ENCODE data around the gene SLC37A1. TPM values are rescaled to one million over a fixed set of nuclear protein-coding genes. Genes with fewer than 3 reads are reported as not detected.
"Not testable (repeated sequence)": the region's sequence is repeated elsewhere in the genome, so short reads cannot be mapped to it uniquely, and the experiment has no call there.

Gene SLC37A1
- total RNA-seq, 3 donors from 2014 or later, result 16.3 to 22.1 (median 20.2) TPM

DNA sequence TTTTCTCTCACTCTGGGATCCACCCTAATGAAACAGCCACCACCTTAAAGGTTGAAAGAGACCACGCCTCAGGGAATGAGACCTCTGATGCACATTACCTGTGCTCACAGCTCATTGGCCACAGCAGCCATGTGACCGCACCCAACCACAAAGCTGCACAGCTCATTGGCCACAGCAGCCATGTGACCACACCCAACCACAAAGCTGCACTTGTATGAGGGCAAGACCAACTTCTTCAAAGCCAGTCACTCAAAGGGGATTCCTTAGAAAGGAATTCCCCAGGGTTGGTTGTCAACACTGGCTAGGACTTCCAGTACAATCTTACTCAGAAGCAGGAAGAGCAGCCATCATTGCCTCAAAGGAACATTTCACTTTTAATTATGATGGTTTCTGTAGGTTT is 96.2 kb downstream of the SLC37A1 start:
- DNase-seq (no peak), ATAC-seq (peak; percentile 79 to 88)
- Mint-ChIP-seq H3K36me3 (ENCODE audit: insufficient read depth) (no peaks in the 10 kb centered on the region), H3K4me1 (ENCODE audit: low read depth) (peaks cover 6% of the 10 kb centered on the region), H3K9me3 (peaks cover 26% of the 10 kb centered on the region), H3K4me3 (no peak overlapping the region), H3K27me3 (ENCODE audit: low read depth) (no peaks in the 10 kb centered on the region)

- ATAC-seq, result no peak
- no peaks in the 10 kb centered on the region for H3K36me3 Mint-ChIP-seq (ENCODE audit: insufficient read depth)
- H3K9me3 Mint-ChIP-seq, result peaks cover 14% of the 10 kb centered on the region
- H3K4me3 Mint-ChIP-seq, result no peak overlapping the region
- DNase-seq, result no peak
- no peaks in the 10 kb centered on the region for H3K27me3 Mint-ChIP-seq (ENCODE audit: low read depth)
- H3K4me1 Mint-ChIP-seq (ENCODE audit: low read depth), result peaks cover 6% of the 10 kb centered on the region
Measured at GRCh38 chr21:42611852-42612251, 98.2 kb downstream of the SLC37A1 start.

DNA sequence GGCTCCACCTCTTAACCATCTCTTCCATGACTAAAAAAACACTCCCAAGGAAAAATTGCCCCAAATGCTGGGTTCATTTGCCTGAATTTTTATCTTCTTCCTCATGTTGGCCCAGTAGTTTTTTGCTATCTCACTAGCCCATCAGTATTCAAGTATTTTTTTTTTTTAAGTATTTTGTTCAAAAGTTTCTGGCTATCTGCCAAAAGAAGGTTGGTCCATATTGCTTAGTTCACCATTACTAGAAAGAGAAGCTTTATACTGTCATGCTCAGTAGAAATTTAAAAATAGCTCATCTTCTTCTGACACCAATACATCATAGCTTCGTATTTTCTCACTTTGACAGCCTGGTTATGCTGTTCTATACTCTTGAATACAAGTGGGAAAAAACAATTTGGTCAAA is 98.7 kb downstream of the SLC37A1 start:
- H3K36me3 Mint-ChIP-seq (ENCODE audit: insufficient read depth), result no peaks in the 10 kb centered on the region
- DNase-seq (no peak), ATAC-seq (no peak)
- no peak overlapping the region for H3K4me3 Mint-ChIP-seq
- H3K27me3 Mint-ChIP-seq (ENCODE audit: low read depth), result no peaks in the 10 kb centered on the region
- H3K4me1 Mint-ChIP-seq (ENCODE audit: low read depth), result peaks cover 6% of the 10 kb centered on the region
- H3K9me3 Mint-ChIP-seq, result peaks cover 14% of the 10 kb centered on the region

DNA sequence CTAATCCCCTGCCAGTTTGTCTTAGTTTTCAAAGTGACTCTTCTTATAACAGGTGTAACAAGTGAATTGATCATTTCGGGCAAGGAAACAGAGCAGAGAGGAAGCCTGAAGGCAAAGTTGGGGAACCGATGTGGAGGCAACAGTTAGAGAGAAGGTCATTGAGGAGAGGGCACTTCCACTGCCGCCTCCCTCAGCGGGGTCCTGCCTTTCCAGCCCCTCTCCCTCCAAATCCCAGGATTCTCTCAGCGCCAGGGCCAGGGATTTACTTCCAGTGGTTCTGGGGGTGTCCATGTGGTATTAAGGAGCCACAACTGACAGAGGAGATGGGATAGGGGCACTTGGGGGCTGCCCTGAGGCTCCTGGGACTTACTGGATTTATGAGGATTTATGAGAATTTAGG is 100.1 kb downstream of the SLC37A1 start:
- peaks cover 14% of the 10 kb centered on the region for H3K9me3 Mint-ChIP-seq
- no peaks in the 10 kb centered on the region for H3K36me3 Mint-ChIP-seq (ENCODE audit: insufficient read depth)
- no peak overlapping the region for H3K4me3 Mint-ChIP-seq
- H3K4me1 Mint-ChIP-seq (ENCODE audit: low read depth), result peaks cover 6% of the 10 kb centered on the region
- DNase-seq, result no peak
- no peak for ATAC-seq
- H3K27me3 Mint-ChIP-seq (ENCODE audit: low read depth), result peaks cover 2% of the 10 kb centered on the region

GRCh38 chr21:42614396-42614795 is 100.7 kb downstream of the SLC37A1 start:
- Mint-ChIP-seq H3K27me3 (ENCODE audit: low read depth) (peaks cover 4% of the 10 kb centered on the region), H3K4me3 (no peak overlapping the region), H3K9me3 (peaks cover 10% of the 10 kb centered on the region), H3K36me3 (ENCODE audit: insufficient read depth) (no peaks in the 10 kb centered on the region), H3K4me1 (ENCODE audit: low read depth) (peaks cover 5% of the 10 kb centered on the region)
- peak; percentile 51 to 54 for ATAC-seq
- DNase-seq, result peak; percentile 36

DNA sequence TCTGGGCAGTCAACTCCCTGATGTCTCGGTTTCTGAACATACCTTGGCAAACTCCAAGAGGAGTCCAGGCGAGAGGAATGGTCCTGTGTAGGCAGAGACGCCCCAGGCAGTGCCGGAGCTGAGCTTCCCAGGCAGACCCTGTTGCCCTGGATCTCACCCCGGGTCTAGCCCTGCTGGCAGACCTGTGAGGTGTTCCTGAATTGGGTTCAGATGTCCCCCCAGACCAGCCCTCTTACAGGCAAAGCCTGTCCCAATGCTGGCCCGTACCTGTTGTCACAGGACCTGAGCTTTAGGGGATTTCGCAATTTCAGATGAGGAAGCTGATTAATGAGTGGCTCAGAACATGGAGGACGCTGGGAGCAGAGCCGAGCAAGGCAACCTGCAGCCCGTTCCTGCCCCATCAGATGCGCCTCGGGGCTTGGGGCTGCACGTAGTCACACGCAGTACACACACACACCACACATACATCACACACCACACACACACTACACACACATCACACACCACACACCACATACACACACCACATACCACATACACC is 101.2 kb downstream of the SLC37A1 start:
- Mint-ChIP-seq H3K9me3 (peaks cover 9% of the 10 kb centered on the region), H3K4me3 (no peak overlapping the region), H3K36me3 (ENCODE audit: insufficient read depth) (no peaks in the 10 kb centered on the region), H3K4me1 (ENCODE audit: low read depth) (peaks cover 2% of the 10 kb centered on the region), H3K27me3 (ENCODE audit: low read depth) (peaks cover 5% of the 10 kb centered on the region)
- ATAC-seq (peak; percentile 84 to 86), DNase-seq (peak; percentile 37)

DNA sequence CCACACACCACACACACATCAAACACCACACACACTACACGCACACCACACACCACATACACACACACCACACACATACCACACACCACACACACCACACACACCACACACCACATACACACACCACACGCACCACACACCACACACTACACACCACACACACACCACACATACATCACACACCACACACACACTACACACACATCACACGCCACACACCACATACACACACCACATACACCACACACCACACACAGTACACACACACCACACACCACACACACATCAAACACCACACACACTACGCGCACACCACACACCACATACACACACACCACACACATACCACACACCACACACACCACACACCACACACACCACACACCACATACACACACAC is 101.7 kb downstream of the SLC37A1 start:
- not testable (repeated sequence) for H3K4me1 Mint-ChIP-seq (ENCODE audit: low read depth); DNase-seq; H3K36me3 Mint-ChIP-seq (ENCODE audit: insufficient read depth); H3K27me3 Mint-ChIP-seq (ENCODE audit: low read depth); ATAC-seq; H3K9me3 Mint-ChIP-seq; H3K4me3 Mint-ChIP-seq

DNA sequence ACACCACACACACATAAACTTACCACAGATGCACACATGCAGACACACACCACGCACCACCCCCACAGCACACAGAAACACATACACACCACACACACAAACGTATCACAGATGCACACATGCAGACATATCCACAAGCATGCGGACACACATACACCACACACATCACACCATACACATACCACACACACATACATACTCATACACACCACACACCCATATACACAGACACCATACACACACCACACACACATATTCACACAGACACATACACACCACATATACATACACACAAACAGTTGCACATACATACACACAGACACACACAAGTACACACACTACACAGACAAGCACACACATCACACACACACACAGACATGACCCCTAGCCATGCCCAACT is 102.3 kb downstream of the SLC37A1 start:
- H3K36me3 Mint-ChIP-seq (ENCODE audit: insufficient read depth), result no peaks in the 10 kb centered on the region
- no peak for DNase-seq
- no peak for ATAC-seq

DNA sequence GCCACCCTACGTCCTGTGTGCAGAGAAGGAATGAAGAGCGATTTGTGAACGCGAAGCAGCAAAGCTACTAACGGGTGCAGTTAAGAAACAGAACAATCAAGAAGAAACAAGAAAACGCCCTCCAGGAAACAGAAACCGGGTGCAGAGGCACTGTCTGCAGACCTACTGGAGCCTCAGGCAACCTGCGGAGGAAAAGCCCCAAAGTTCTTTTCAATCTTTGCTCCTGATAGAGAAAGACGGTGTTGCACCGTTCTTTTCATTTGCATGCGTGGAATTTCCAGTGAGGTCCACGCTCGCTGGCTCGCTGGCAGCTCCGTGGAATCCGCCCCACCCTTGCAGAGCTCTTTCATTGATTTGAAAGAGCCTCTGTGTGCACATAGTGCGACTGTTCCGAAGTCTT is 102.8 kb downstream of the SLC37A1 start:
- H3K4me3 Mint-ChIP-seq, result no peak overlapping the region
- ATAC-seq (peak in 1 of 2 donors; percentile 52), DNase-seq (no peak)
- H3K36me3 Mint-ChIP-seq (ENCODE audit: insufficient read depth), result no peaks in the 10 kb centered on the region
- peaks cover 9% of the 10 kb centered on the region for H3K9me3 Mint-ChIP-seq
- H3K27me3 Mint-ChIP-seq (ENCODE audit: low read depth), result peaks cover 5% of the 10 kb centered on the region
- no peaks in the 10 kb centered on the region for H3K4me1 Mint-ChIP-seq (ENCODE audit: low read depth)

More for the DNA sequence above, 102.3 kb downstream of the SLC37A1 start:
- no peaks in the 10 kb centered on the region for H3K4me1 Mint-ChIP-seq (ENCODE audit: low read depth)
- H3K4me3 Mint-ChIP-seq, result no peak overlapping the region
- peaks cover 5% of the 10 kb centered on the region for H3K27me3 Mint-ChIP-seq (ENCODE audit: low read depth)
- H3K9me3 Mint-ChIP-seq, result peaks cover 9% of the 10 kb centered on the region

DNA sequence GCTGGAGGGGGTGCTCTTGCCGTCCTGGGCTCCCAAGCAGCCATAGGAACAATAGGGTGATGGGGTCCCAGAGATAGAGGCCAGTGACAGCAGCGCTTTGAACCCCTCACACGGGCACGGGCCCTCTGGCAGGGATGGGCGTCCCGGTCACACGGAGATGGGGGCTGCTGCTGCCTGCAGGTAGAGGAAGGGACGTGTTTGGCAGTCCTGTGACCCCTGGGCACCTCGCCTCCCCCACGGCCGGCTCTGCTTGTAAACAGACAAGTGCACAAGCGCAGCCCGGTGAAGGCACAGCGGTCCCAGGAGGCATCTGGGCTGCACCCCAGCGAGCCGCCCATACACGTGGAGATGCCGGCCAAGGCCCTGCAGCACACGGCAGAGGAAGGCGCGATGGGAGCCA is 103.3 kb downstream of the SLC37A1 start:
- no peak overlapping the region for H3K4me3 Mint-ChIP-seq
- H3K27me3 Mint-ChIP-seq (ENCODE audit: low read depth), result peaks cover 5% of the 10 kb centered on the region
- H3K4me1 Mint-ChIP-seq (ENCODE audit: low read depth), result no peaks in the 10 kb centered on the region
- DNase-seq, result no peak
- H3K9me3 Mint-ChIP-seq, result peaks cover 9% of the 10 kb centered on the region
- no peak for ATAC-seq
- no peaks in the 10 kb centered on the region for H3K36me3 Mint-ChIP-seq (ENCODE audit: insufficient read depth)

- ATAC-seq (no peak), DNase-seq (no peak)
- peaks cover 5% of the 10 kb centered on the region for H3K27me3 Mint-ChIP-seq (ENCODE audit: low read depth)
- no peak overlapping the region for H3K4me3 Mint-ChIP-seq
- H3K4me1 Mint-ChIP-seq (ENCODE audit: low read depth), result no peaks in the 10 kb centered on the region
- peaks cover 6% of the 10 kb centered on the region for H3K9me3 Mint-ChIP-seq
- H3K36me3 Mint-ChIP-seq (ENCODE audit: insufficient read depth), result no peaks in the 10 kb centered on the region
Measured at GRCh38 chr21:42617486-42617885, 103.8 kb downstream of the SLC37A1 start.

- DNase-seq (no peak), ATAC-seq (no peak)
- H3K9me3 Mint-ChIP-seq, result no peaks in the 10 kb centered on the region
- H3K4me3 Mint-ChIP-seq, result no peak overlapping the region
- H3K36me3 Mint-ChIP-seq (ENCODE audit: insufficient read depth), result no peaks in the 10 kb centered on the region
- peaks cover 5% of the 10 kb centered on the region for H3K27me3 Mint-ChIP-seq (ENCODE audit: low read depth)
- no peaks in the 10 kb centered on the region for H3K4me1 Mint-ChIP-seq (ENCODE audit: low read depth)
Measured at GRCh38 chr21:42618707-42619102, 105.1 kb downstream of the SLC37A1 start.

GRCh38 chr21:42619166-42619565 is 105.5 kb downstream of the SLC37A1 start:
- no peak for DNase-seq
- H3K9me3 Mint-ChIP-seq, result no peaks in the 10 kb centered on the region
- no peaks in the 10 kb centered on the region for H3K36me3 Mint-ChIP-seq (ENCODE audit: insufficient read depth)
- no peaks in the 10 kb centered on the region for H3K4me1 Mint-ChIP-seq (ENCODE audit: low read depth)
- no peak for ATAC-seq
- H3K4me3 Mint-ChIP-seq, result no peak overlapping the region
- H3K27me3 Mint-ChIP-seq (ENCODE audit: low read depth), result peaks cover 5% of the 10 kb centered on the region

DNA sequence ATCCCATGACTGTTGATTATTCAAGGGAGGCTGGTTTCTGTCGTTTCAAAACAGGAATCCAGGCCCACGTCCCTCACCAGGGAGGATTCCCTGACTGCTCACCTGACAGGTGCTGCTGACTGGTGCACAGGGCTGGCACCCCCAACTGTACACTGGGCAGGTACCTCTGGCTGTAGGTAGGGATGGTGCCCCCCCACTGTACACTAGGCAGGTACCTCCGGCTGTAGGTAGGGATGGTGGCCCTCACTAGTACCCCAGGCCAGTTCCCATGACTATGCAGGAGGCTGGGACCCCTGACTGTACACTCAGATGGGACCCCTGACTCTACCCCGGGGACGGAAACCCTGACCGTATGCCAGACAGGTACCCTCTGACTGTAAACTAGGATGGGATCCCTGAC is 106.2 kb downstream of the SLC37A1 start:
- Mint-ChIP-seq H3K4me1 (ENCODE audit: low read depth) (no peaks in the 10 kb centered on the region), H3K9me3 (no peaks in the 10 kb centered on the region), H3K27me3 (ENCODE audit: low read depth) (peaks cover 5% of the 10 kb centered on the region), H3K36me3 (ENCODE audit: insufficient read depth) (no peaks in the 10 kb centered on the region), H3K4me3 (no peak overlapping the region)
- ATAC-seq (no peak), DNase-seq (no peak)

DNA sequence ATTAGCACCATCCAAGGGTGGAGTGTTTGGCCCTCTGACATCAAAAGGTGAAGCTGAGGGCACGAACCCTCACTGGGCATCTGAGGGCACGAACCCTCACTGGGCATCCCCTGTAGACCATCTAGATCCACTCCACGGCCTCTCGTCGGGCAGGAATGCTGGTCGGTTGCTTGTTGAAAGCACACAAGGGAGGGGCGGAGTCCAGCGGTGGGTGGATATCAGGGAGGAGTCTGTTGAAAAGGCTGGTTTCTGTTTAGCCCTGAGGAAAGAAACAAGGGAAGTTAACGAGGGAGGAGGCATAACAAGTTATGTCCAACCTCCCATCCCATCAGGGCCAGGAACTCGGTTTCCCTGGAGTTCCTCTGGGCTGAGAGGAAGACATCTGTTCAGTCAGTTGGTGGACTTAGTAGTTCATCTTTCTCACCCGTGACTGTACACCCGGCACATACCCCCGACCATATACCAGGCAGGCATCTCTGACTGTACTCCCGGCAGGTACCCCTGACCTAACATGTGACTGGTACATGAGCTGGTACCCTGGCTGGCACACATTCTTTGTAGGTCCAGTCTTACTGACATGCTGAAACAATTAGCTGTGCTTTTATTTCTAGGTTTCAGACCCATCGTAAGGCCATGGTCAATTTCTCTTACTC is 107.6 kb downstream of the SLC37A1 start:
- H3K4me3 Mint-ChIP-seq, result no peak overlapping the region
- no peaks in the 10 kb centered on the region for H3K4me1 Mint-ChIP-seq (ENCODE audit: low read depth)
- no peaks in the 10 kb centered on the region for H3K9me3 Mint-ChIP-seq
- H3K36me3 Mint-ChIP-seq (ENCODE audit: insufficient read depth), result no peaks in the 10 kb centered on the region
- H3K27me3 Mint-ChIP-seq (ENCODE audit: low read depth), result peaks cover 5% of the 10 kb centered on the region
- ATAC-seq (no peak), DNase-seq (no peak)

Data from activated T-cell treated with anti-CD3 and anti-CD28 coated beads, Interleukin-2, amount 50 U/mL, for 4 hours (primary cell).